Transverse colon (tissue), 4 donors: Measurements from ENCODE around the gene PASK. TPM values are rescaled to one million over a fixed set of nuclear protein-coding genes. Genes with fewer than 3 reads are reported as not detected.

ENCODE experiments used
- DNase-seq: peaks from one replicate; pipeline ENCODE4 v3.0.0-alpha.2; 2019
- H3K27ac ChIP-seq, 4 donors: fragments of 200-600 bp; sonication (generic); 2 replicates each; pipeline ENCODE4 v1.5.1; 2016 to 2018; ENCODE audit warnings: inconsistent platforms in 4 of 4
- H3K27me3 ChIP-seq: fragments of 200-600 bp; sonication (generic); 2 replicates; pipeline ENCODE4 v1.5.1; 2017; ENCODE audit warnings: inconsistent platforms
- H3K36me3 ChIP-seq, 4 donors: fragments of 200-600 bp; sonication (generic); 2 replicates each; pipeline ENCODE4 v1.5.1; 2017 to 2019; ENCODE audit warnings: inconsistent platforms in 4 of 4
- H3K4me1 ChIP-seq, 4 donors: fragments of 200-600 bp; sonication (generic); 2 replicates each; pipeline ENCODE4 v1.5.1; 2017 to 2020; ENCODE audit warnings: inconsistent platforms in 4 of 4
- H3K4me3 ChIP-seq, 4 donors: fragments of 200-600 bp; sonication (generic); 1 replicate in 1 of 4; 2 replicates in 3 of 4; pipeline versions ENCODE4 v1.5.1 to v1.6.1; 2017 to 2019; ENCODE audit warnings: inconsistent platforms in 4 of 4
- H3K9me3 ChIP-seq, 2 donors: fragments of 200-600 bp; sonication (generic); 2 replicates each; pipeline ENCODE4 v1.5.1; 2017 to 2019; ENCODE audit warnings: inconsistent platforms in 2 of 2
- EP300 ChIP-seq: sonication (generic); formaldehyde crosslinking; IDR thresholded peaks from one replicate; pipeline ENCODE4 v1.6.1; 2017; ENCODE audit warnings: antibody characterized with exemption, low read depth
- POLR2A ChIP-seq: fragments of 450-650 bp; IDR thresholded peaks from one replicate; pipeline ENCODE4 v1.6.1; 2016; ENCODE audit warnings: antibody characterized with exemption, mild to moderate bottlenecking, moderate library complexity
- POLR2AphosphoS5 ChIP-seq, 3 donors: sonication (generic); formaldehyde crosslinking; IDR thresholded peaks; one replicate each; pipeline ENCODE4 v1.6.1; 2016; ENCODE audit warnings: antibody characterized with exemption in 3 of 3
- WGBS, 2 donors: methylation state at CpG; one replicate each; pipeline ENCODE4 v1.1.5; 2018; ENCODE audit warnings: low coverage in 1 of 2; 5-methylcytosine and 5-hydroxymethylcytosine counted together
- in situ Hi-C, 4 donors: fragments of 200-750 bp; cut with MboI; loops; one replicate each; pipeline versions ENCODE4 v1.15.0 to v1.15.1; 2017; ENCODE audit warnings: low sequenced_read_pairs in 3 of 4, low pct_ligation_motif_present in 1 of 4, low pct_unique_long_range_greater_than_20kb in 1 of 4
- intact Hi-C: fragments of 100-400 bp; cut with DNase I; formaldehyde crosslinking; loops from one replicate; pipeline ENCODE4 v1.15.1; 2023; ENCODE audit warnings: low total_unique reads
- total RNA-seq, 4 donors: library from RNA; depleted of rRNA; stranded (reverse); fragments of >200 nt; gene quantifications; one replicate each; pipeline ENCODE4 v1.1.0, GENCODE V29; 2016
- TF ChIP-seq, protein P1 (sequence below), 5 experiments: fragments of 200-600 bp in 3 of 5; fragments of 450-650 bp in 2 of 5; sonication (generic) in 3 of 5; IDR thresholded peaks; 1 replicate in 2 of 5; 2 replicates in 3 of 5; pipeline ENCODE4 v1.5.1; 2016 to 2017; ENCODE audit warnings: antibody characterized with exemption in 5 of 5, inconsistent platforms in 3 of 5, mild to moderate bottlenecking in 2 of 5, moderate library complexity in 1 of 5

PASK gene
- total RNA-seq, 4 donors from 2014 or later = 7.0 to 35.2 (median 19.1) TPM

DNA sequence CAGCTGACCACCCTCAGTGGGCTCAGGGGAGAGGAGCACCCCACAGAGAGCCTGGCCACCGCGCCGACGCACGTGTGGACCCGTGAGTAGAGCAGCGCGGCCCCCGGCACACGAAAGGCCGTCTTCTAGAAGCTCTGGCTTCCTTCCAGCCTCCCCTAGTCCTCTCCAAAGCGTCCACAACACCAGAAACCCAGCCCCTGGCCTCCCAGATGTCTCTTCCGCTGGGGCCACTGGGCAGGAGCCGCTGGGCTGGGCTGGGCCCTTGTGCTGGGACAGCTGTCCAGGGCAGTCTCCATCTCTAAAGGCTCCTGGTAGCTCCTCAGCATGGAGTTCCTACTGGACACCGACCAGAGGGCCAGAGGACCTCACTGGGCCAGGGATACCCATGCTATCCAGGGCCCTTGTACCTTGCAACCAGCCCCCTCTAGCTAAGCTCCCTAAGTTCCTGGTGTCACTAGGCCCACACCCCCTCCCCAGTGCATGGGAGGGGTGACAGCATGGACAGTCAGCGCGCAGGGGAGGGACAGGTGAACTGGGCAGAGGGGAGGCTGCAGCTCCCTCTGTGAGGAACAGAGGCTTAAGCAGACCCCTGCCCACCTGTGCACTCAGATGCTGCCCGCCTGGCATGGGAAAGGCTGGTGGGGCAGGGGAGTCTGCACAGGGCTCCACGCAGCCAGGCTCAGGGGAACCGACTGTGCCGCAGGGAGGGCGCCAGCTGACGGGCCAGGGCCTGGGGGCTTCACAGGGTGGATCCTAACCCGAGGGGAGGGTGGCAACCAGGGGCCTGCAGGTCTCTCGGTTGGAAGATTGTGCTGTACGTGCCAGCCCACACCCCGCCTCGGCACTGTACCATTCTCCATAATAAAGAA, 80.1 kb downstream of the PASK start:
- Histone ChIP-seq H3K27me3 (no peaks in the 10 kb centered on the region), H3K36me3 (no peaks in the 10 kb centered on the region), H3K27ac (no peak overlapping the region), H3K4me1 (peaks cover 0 to 1% (median 0%) of the 10 kb centered on the region in 4 donors), H3K9me3 (no peaks in the 10 kb centered on the region), H3K4me3 (no peak overlapping the region)
- in situ Hi-C loops (no loop called here), intact Hi-C loops (no loop called here)
- DNase-seq = no peak
- 93% methylated on average over 27 of the region's 28 CpGs; no CpG with 5 or more reads in 1 of the 2 donors for WGBS, 2 donors
- TF ChIP-seq, protein P1, sequence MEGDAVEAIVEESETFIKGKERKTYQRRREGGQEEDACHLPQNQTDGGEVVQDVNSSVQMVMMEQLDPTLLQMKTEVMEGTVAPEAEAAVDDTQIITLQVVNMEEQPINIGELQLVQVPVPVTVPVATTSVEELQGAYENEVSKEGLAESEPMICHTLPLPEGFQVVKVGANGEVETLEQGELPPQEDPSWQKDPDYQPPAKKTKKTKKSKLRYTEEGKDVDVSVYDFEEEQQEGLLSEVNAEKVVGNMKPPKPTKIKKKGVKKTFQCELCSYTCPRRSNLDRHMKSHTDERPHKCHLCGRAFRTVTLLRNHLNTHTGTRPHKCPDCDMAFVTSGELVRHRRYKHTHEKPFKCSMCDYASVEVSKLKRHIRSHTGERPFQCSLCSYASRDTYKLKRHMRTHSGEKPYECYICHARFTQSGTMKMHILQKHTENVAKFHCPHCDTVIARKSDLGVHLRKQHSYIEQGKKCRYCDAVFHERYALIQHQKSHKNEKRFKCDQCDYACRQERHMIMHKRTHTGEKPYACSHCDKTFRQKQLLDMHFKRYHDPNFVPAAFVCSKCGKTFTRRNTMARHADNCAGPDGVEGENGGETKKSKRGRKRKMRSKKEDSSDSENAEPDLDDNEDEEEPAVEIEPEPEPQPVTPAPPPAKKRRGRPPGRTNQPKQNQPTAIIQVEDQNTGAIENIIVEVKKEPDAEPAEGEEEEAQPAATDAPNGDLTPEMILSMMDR (IDR thresholded peaks at IDR 0.05) = no peak
- TF ChIP-seq POLR2A (no peak), POLR2AphosphoS5 (IDR thresholded peaks at IDR 0.05) (no peak), EP300 (no peak)

DNA sequence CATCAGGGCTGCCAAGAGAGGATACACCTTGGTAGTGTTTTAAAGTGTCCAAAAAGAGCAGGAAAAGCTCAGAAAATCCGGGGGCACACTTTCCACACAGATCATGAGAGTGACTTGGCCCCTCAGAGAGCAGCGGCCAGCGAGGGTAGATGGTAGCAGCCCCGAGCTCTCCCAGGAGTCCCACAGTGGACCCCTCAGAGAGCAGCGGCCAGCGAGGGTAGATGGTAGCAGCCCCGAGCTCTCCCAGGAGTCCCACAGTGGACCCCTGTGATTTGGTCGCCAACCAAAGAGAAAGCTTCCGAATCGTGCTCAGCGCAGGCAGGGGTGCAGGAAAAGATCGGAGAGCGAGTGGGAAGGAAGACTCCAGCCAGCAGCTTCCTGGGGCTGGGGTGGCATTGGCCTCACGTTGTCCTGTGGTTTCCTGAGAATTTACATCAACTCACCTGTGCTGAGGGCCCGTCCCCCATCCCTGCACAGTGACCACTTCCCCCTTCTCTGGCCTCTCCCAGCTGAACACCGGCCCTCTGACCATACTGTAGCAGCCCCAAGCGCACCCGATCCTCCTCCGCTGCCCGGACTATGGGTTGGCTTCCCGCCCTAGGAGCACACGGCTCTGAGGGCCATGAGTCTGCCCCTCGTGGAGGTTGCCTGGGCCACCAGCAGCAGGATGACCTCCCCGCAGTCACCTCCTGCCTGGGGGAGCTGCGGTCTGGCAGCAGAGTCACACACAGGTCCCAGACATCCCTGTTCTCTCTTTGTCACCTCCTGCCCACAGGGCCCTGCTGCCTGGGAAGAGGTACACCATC, 80.9 kb downstream of the PASK start:
- Histone ChIP-seq H3K4me3 (no peak overlapping the region), H3K36me3 (no peaks in the 10 kb centered on the region), H3K9me3 (no peaks in the 10 kb centered on the region), H3K27me3 (no peaks in the 10 kb centered on the region), H3K27ac (no peak overlapping the region), H3K4me1 (peaks cover 0 to 7% (median 3%) of the 10 kb centered on the region in 4 donors)
- TF ChIP-seq POLR2A (no peak), EP300 (no peak), POLR2AphosphoS5 (IDR thresholded peaks at IDR 0.05) (no peak)
- TF ChIP-seq, protein P1 (IDR thresholded peaks at IDR 0.05) = no peak
- intact Hi-C loops = no loop called here
- no peak for DNase-seq
- 88% methylated on average over 25 of the region's 25 CpGs; no CpG with 5 or more reads in 1 of the 2 donors for WGBS, 2 donors
- in situ Hi-C loops = no loop called here

DNA sequence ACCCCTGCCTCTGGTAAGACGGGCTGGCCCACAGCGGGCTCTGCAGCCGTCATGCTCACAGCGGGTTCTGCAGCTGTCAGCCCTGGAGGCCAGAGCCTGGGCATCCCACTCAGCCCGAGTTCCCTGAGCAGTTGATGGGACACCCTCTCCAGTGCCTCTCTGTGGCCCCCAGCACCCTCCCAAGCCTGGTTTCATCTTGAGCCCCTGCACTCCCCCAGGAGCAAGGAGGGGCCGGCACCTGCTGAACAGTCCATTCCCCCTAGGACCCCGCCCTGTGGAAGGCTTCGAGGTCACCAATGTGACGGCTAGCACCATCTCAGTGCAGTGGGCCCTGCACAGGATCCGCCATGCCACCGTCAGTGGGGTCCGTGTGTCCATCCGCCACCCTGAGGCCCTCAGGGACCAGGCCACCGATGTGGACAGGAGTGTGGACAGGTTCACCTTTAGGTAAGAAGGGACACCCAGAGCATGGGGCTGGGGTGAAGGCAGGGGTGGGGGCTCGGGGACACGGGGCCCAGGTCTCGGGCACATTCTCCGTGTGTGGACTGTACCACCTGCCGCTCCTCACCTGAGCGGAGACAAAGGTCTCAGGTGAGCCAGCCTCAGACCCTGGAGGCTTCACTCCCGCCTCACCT, 81.7 kb downstream of the PASK start:
- Histone ChIP-seq H3K27me3 (no peaks in the 10 kb centered on the region), H3K4me3 (no peak overlapping the region), H3K36me3 (no peaks in the 10 kb centered on the region), H3K27ac (no peak overlapping the region), H3K4me1 (peaks cover 0 to 7% (median 3%) of the 10 kb centered on the region in 4 donors), H3K9me3 (no peaks in the 10 kb centered on the region)
- WGBS, 2 donors = 92% methylated on average over 19 of the region's 21 CpGs; no CpG with 5 or more reads in 1 of the 2 donors
- intact Hi-C loops = no loop called here
- DNase-seq = no peak
- in situ Hi-C loops = no loop called here
- TF ChIP-seq EP300 = no peak
- no peak for TF ChIP-seq POLR2AphosphoS5 (IDR thresholded peaks at IDR 0.05)

DNA sequence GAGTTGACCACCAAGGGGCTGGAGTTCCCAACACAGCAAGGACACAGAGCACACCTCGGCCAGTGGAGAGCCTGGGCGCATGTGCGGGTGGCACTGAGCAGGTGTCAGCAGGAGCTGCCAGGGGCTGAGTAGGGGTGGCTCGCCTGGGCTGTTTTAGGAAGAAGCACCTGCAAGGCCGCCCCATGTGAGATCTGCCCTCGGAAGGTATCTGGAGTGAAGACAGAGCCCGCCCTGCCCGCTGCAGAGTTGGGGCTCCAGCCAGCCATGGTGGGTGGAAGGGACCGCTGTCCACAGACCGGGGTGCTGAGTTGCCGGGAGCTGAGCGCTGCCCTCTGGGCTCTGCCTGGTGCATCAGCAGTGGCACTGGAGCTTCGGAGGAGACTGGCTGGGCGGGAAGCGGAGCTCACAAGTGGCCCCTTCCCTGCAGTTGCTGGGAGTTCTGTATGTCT, 82.4 kb downstream of the PASK start:
- Histone ChIP-seq H3K9me3 (no peaks in the 10 kb centered on the region), H3K27ac (no peak overlapping the region), H3K4me3 (no peak overlapping the region), H3K36me3 (no peaks in the 10 kb centered on the region), H3K27me3 (no peaks in the 10 kb centered on the region), H3K4me1 (peaks cover 0 to 7% (median 3%) of the 10 kb centered on the region in 4 donors)
- DNase-seq = no peak
- 89% methylated on average over 15 of the region's 15 CpGs; no CpG with 5 or more reads in 1 of the 2 donors for WGBS, 2 donors
- TF ChIP-seq POLR2AphosphoS5 (IDR thresholded peaks at IDR 0.05) (no peak), EP300 (no peak), POLR2A (no peak)
- TF ChIP-seq, protein P1 (IDR thresholded peaks at IDR 0.05) = no peak
- intact Hi-C loops = no loop called here
- in situ Hi-C loops = no loop called here
